ENCODE data around the gene DGKE.

Gene DGKE

DNA sequence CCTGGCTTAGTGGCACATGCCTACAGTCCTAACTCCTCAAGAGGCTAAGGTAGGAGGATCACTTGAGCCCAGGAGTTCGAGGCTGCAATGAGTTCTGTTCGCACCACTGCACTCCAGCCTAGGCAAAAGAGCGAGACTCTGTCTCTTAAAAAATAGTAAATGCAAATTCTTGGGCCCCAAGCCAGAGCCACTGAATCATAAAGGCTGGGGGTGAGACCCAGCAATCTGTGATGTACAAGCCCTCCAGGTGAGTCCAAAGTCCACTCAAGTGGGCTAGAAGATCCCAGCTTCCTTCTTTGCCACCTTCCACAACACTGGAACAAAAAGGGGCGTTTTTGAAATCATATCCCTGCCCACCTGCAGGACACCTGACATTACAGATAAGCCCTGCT is 63.0 kb downstream of the DGKE start:
- no peak for TF ChIP-seq FOXP2 (optimal IDR thresholded peaks at IDR 0.05; ENCODE audit: borderline replicate concordance, extremely low read depth, extremely low read length, insufficient read depth)
- TF ChIP-seq, protein P1, sequence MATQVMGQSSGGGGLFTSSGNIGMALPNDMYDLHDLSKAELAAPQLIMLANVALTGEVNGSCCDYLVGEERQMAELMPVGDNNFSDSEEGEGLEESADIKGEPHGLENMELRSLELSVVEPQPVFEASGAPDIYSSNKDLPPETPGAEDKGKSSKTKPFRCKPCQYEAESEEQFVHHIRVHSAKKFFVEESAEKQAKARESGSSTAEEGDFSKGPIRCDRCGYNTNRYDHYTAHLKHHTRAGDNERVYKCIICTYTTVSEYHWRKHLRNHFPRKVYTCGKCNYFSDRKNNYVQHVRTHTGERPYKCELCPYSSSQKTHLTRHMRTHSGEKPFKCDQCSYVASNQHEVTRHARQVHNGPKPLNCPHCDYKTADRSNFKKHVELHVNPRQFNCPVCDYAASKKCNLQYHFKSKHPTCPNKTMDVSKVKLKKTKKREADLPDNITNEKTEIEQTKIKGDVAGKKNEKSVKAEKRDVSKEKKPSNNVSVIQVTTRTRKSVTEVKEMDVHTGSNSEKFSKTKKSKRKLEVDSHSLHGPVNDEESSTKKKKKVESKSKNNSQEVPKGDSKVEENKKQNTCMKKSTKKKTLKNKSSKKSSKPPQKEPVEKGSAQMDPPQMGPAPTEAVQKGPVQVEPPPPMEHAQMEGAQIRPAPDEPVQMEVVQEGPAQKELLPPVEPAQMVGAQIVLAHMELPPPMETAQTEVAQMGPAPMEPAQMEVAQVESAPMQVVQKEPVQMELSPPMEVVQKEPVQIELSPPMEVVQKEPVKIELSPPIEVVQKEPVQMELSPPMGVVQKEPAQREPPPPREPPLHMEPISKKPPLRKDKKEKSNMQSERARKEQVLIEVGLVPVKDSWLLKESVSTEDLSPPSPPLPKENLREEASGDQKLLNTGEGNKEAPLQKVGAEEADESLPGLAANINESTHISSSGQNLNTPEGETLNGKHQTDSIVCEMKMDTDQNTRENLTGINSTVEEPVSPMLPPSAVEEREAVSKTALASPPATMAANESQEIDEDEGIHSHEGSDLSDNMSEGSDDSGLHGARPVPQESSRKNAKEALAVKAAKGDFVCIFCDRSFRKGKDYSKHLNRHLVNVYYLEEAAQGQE (IDR thresholded peaks at IDR 0.05; ENCODE audit: insufficient read depth in 1 of 2, low read depth in 2 of 2, low read length in 2 of 2): no peak
- TF ChIP-seq POLR2AphosphoS5 (IDR thresholded peaks at IDR 0.05; ENCODE audit: low read depth, low read length): no peak
- no peak for TF ChIP-seq SIN3A (IDR thresholded peaks at IDR 0.05; ENCODE audit: borderline replicate concordance, insufficient read depth, low read length)
- no peak for TF ChIP-seq TAF1 (IDR thresholded peaks at IDR 0.05; ENCODE audit: borderline replicate concordance, insufficient read depth, low read length)

DNA sequence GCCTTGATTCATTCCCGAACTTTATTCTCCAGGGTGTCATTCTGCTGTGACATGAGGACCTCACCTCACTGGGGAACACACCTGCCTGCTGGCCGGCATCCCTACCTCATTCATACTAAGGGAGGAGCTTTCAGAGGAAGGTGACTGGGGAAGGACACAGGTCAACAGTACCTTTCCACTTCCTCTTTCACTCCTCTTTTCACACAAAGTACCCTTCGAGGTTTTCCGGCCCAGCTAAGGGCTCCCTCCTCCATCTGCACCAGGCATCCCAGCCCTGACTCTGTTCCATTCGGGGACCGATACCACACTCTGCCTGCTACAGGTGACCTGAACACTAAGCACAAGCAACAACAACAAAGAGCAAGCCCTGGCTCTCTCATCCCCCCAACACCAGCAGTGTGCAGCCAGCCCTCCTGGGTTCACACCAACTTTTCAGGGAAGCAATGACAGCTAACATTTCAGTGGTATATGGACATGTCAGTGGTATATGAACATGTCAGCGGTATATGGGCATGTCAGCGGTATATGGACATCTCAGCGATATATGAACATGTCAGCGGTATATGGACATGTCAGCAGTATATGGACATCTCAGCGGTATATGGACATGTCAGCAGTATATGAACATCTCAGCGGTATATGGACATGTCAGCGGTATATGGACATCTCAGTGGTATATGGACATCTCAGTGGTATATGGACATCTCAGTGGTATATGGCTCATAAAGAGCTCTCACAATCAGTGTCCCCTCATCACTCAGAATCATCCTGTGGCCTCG is 63.9 kb downstream of the DGKE start:
- TF ChIP-seq TAF1 (IDR thresholded peaks at IDR 0.05; ENCODE audit: borderline replicate concordance, insufficient read depth, low read length) (no peak), FOXP2 (optimal IDR thresholded peaks at IDR 0.05; ENCODE audit: borderline replicate concordance, extremely low read depth, extremely low read length, insufficient read depth) (no peak), SIN3A (IDR thresholded peaks at IDR 0.05; ENCODE audit: borderline replicate concordance, insufficient read depth, low read length) (no peak), POLR2AphosphoS5 (IDR thresholded peaks at IDR 0.05; ENCODE audit: low read depth, low read length) (no peak)
- TF ChIP-seq, protein P1 (IDR thresholded peaks at IDR 0.05; ENCODE audit: insufficient read depth in 1 of 2, low read depth in 2 of 2, low read length in 2 of 2): no peak

DNA sequence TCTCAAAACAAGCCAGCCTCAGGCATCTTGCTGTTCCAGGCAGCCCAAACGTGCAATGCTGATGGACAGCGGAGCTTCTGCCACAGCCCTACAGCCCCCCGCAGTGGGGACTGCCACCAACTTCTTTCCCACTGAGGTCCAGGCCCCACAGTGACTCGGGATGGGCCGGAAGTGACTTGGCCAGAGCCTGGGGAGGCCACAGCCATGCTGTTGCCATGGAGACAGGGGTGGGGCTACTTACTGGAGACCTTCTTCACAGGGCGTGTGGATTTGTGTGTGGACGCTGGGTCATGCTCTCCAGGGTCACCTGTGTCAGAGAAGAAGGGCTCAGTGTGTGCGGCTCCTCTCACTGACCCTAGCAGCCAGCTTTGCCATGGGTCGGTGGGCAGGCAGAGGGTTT is 64.9 kb downstream of the DGKE start:
- TF ChIP-seq FOXP2 (optimal IDR thresholded peaks at IDR 0.05; ENCODE audit: borderline replicate concordance, extremely low read depth, extremely low read length, insufficient read depth) (no peak), POLR2AphosphoS5 (IDR thresholded peaks at IDR 0.05; ENCODE audit: low read depth, low read length) (no peak), SIN3A (IDR thresholded peaks at IDR 0.05; ENCODE audit: borderline replicate concordance, insufficient read depth, low read length) (no peak)
- TF ChIP-seq, protein P1 (IDR thresholded peaks at IDR 0.05; ENCODE audit: insufficient read depth in 1 of 2, low read depth in 2 of 2, low read length in 2 of 2): no peak

DNA sequence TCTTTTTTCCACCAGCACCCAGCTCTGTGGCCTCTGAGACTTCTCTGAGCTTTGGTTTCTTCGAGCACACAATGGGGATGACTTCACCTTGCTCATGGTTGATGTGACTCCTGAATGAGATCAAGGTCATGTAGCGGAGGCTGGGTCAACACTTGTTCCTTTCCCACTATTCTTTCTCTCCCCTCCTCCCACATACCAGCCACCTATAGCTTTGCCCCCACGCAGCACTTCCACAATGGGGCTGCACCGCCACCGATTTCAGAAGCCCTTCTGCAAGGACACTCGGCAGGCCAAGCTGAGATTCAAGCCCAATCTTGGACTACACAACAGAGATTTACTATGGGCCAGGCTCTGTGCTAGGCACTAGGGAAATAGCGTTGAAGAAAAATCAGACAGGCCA is 65.5 kb downstream of the DGKE start:
- TF ChIP-seq TAF1 (IDR thresholded peaks at IDR 0.05; ENCODE audit: borderline replicate concordance, insufficient read depth, low read length) (no peak), SIN3A (IDR thresholded peaks at IDR 0.05; ENCODE audit: borderline replicate concordance, insufficient read depth, low read length) (no peak), POLR2AphosphoS5 (IDR thresholded peaks at IDR 0.05; ENCODE audit: low read depth, low read length) (no peak), FOXP2 (optimal IDR thresholded peaks at IDR 0.05; ENCODE audit: borderline replicate concordance, extremely low read depth, extremely low read length, insufficient read depth) (no peak)
- TF ChIP-seq, protein P1 (IDR thresholded peaks at IDR 0.05; ENCODE audit: insufficient read depth in 1 of 2, low read depth in 2 of 2, low read length in 2 of 2): no peak
